Naive thymus-derived CD4-positive, alpha-beta T cell (primary cell): ENCODE results near the gene E4F1. TPM values are rescaled to one million over a fixed set of nuclear protein-coding genes. Genes with fewer than 3 reads are reported as not detected.
"Not testable (repeated sequence)": the region's sequence is repeated elsewhere in the genome, so short reads cannot be mapped to it uniquely, and the experiment has no call there.

ENCODE experiments used
- ATAC-seq: fragments of 150-1000 bp; cut with Tn5 transposase; 2 replicates; pipeline ENCODE4 v1.10.0; 2021; ENCODE audit warnings: mild to moderate bottlenecking, moderate library complexity
- CTCF ChIA-PET: fragments of 350-600 bp; sonication (Branson Sonifier 250); formaldehyde crosslinking; loops from one replicate; lab custom pipeline; 2021; ENCODE audit warnings: antibody characterized with exemption; lab: Charles Lee
- POLR2A ChIA-PET: fragments of 350-600 bp; sonication (Branson Sonifier 250); formaldehyde crosslinking; loops from one replicate; lab custom pipeline; 2021; ENCODE audit warnings: antibody characterized with exemption, inconsistent platforms; lab: Charles Lee
- DNase-seq, 9 donors: peaks; one replicate each; pipeline versions ENCODE4 v3.0.0 to v3.0.0-alpha.2; 2020 to 2022; ENCODE audit warnings: mixed read lengths in 1 of 9
- H3K27ac ChIP-seq: one replicate; pipeline ENCODE4 v1.7.0; 2013; ENCODE audit warnings: mild to moderate bottlenecking, low read depth, low read length, moderate library complexity
- H3K27me3 ChIP-seq, 2 donors: one replicate each; pipeline ENCODE4 v1.7.0; 2013; ENCODE audit warnings: low read length in 2 of 2, mild to moderate bottlenecking in 2 of 2, moderate library complexity in 2 of 2; ENCODE audit not compliant: control insufficient read depth in 2 of 2, insufficient read depth in 2 of 2
- H3K36me3 ChIP-seq, 3 experiments: 1 replicate in 2 of 3; 2 replicates in 1 of 3; pipeline ENCODE4 v1.7.0; 2013; ENCODE audit warnings: low read length in 3 of 3, mild to moderate bottlenecking in 3 of 3, moderate library complexity in 1 of 3; ENCODE audit not compliant: insufficient read depth in 3 of 3, control insufficient read depth in 2 of 3
- H3K4me1 ChIP-seq, 2 donors: one replicate each; pipeline ENCODE4 v1.7.0; 2013; ENCODE audit warnings: low read length in 2 of 2, mild to moderate bottlenecking in 2 of 2, moderate library complexity in 1 of 2; ENCODE audit not compliant: control insufficient read depth in 2 of 2, insufficient read depth in 2 of 2
- H3K4me3 ChIP-seq: 2 replicates; pipeline ENCODE4 v1.7.0; 2013; ENCODE audit warnings: mild to moderate bottlenecking, low read length
- H3K9me3 ChIP-seq, 3 experiments: 1 replicate in 2 of 3; 2 replicates in 1 of 3; pipeline ENCODE4 v1.7.0; 2013; ENCODE audit warnings: low read length in 3 of 3; ENCODE audit not compliant: control insufficient read depth in 2 of 3
- H3K27ac Mint-ChIP-seq, 9 donors: one replicate each; pipeline ENCODE4 v1.8.0; 2020 to 2022; ENCODE audit warnings: mixed read lengths in 9 of 9, mild to moderate bottlenecking in 8 of 9, moderate library complexity in 5 of 9, inconsistent platforms in 2 of 9
- H3K27me3 Mint-ChIP-seq, 5 donors: one replicate each; pipeline ENCODE4 v1.8.0; 2021 to 2022; ENCODE audit warnings: mixed read lengths in 5 of 5, mild to moderate bottlenecking in 1 of 5
- H3K36me3 Mint-ChIP-seq, 5 donors: one replicate each; pipeline ENCODE4 v1.8.0; 2020 to 2022; ENCODE audit warnings: mixed read lengths in 5 of 5, mild to moderate bottlenecking in 3 of 5, inconsistent platforms in 1 of 5
- H3K4me1 Mint-ChIP-seq, 7 donors: one replicate each; pipeline ENCODE4 v1.8.0; 2020 to 2022; ENCODE audit warnings: mixed read lengths in 7 of 7, mild to moderate bottlenecking in 3 of 7, inconsistent platforms in 1 of 7
- H3K4me3 Mint-ChIP-seq, 10 donors: one replicate each; pipeline ENCODE4 v1.8.0; 2020 to 2022; ENCODE audit warnings: mild to moderate bottlenecking in 10 of 10, mixed read lengths in 10 of 10, moderate library complexity in 6 of 10, inconsistent platforms in 2 of 10
- H3K9me3 Mint-ChIP-seq, 11 donors: one replicate each; pipeline ENCODE4 v1.8.0; 2020 to 2022; ENCODE audit warnings: mixed read lengths in 11 of 11, mild to moderate bottlenecking in 4 of 11, inconsistent platforms in 1 of 11, moderate library complexity in 1 of 11
- intact Hi-C, 2 donors: fragments of 100-400 bp; cut with micrococcal nuclease; formaldehyde crosslinking; loops; one replicate each; pipeline ENCODE4 v1.15.1; 2023
- polyA plus RNA-seq, 2 donors: library from polyadenylated mRNA; unstranded; fragments of 300-500 nt; fragmentation: Illumina TruSeq; gene quantifications; one replicate each; pipeline ENCODE4 v1.2.3, GENCODE V29; 2021
- total RNA-seq, 6 experiments: library from RNA in 5 of 6; stranded (reverse) in 5 of 6; gene quantifications; 1 replicate in 5 of 6; 2 replicates in 1 of 6; pipeline ENCODE4 v1.2.3 and lab custom pipeline; 2021 to 2026

Gene E4F1
- total and polyA plus RNA-seq, 7 experiments from 2014 or later, result 12.6 to 45.6 (median 33.6) TPM

- ATAC-seq, H3K4me3 ChIP-seq, H3K27ac ChIP-seq, DNase-seq, H3K9me3 ChIP-seq, H3K4me1 ChIP-seq, H3K27me3 Mint-ChIP-seq, H3K27me3 ChIP-seq, H3K9me3 Mint-ChIP-seq, intact Hi-C loops, H3K4me3 Mint-ChIP-seq, H3K4me1 Mint-ChIP-seq: not testable (repeated sequence)
- ChIA-PET POLR2A (interaction anchor here (0.6 to 1.6 kb wide), 2 partner anchors 10 to 927 kb away, joined by 3 to 4 read pairs; no protein-coding TSS in a partner anchor), CTCF (interaction anchor here (1.7 kb wide), 1 partner anchor 64 kb away, joined by 7 read pairs; no protein-coding TSS in a partner anchor)
- peak overlapping the region in 2 of 9 donors; percentile 45 to 57 for H3K27ac Mint-ChIP-seq
- H3K36me3 Mint-ChIP-seq, result peaks cover 8 to 51% (median 22%) of the 10 kb centered on the region in 5 donors
- peaks cover 32 to 93% (median 39%) of the 10 kb centered on the region in 3 experiments for H3K36me3 ChIP-seq
Observed at GRCh38 chr16:2258530-2258929, 35.1 kb downstream of the E4F1 start.

DNA sequence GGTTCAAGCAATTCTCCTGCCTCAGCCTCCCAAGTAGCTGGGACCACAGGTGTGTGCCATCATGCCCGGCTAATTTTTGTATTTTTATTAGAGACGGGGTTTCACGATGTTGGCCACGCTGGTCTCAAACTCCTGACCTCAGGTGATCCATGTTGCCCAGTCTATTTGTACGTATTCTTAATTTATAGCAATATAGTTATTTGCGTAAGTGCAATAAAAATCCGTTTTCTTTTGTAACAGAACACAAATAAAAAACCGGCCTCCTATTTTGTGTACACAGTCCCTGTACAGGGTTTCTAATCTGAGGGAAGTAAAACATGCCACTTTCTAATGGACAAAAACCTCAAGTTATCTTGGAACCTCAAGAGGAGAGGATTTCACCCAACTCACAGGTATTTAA is 36.9 kb downstream of the E4F1 start:
- Histone ChIP-seq H3K4me3 (no peak overlapping the region), H3K27me3 (no peaks in the 10 kb centered on the region), H3K27ac (no peak overlapping the region), H3K9me3 (no peaks in the 10 kb centered on the region), H3K4me1 (no peaks in the 10 kb centered on the region), H3K36me3 (peaks cover 32 to 94% (median 42%) of the 10 kb centered on the region in 3 experiments)
- no peak for DNase-seq
- no peaks in the 10 kb centered on the region for H3K27me3 Mint-ChIP-seq
- H3K4me1 Mint-ChIP-seq, result peaks cover 0 to 18% (median 12%) of the 10 kb centered on the region in 7 donors
- peaks cover 8 to 47% (median 25%) of the 10 kb centered on the region in 5 donors for H3K36me3 Mint-ChIP-seq
- no peak for ATAC-seq
- no peak overlapping the region for H3K4me3 Mint-ChIP-seq
- no peaks in the 10 kb centered on the region for H3K9me3 Mint-ChIP-seq
- ChIA-PET POLR2A (interaction anchor here (0.7 kb wide), 1 partner anchor 212 kb away, joined by 3 read pairs; no protein-coding TSS in a partner anchor), CTCF (interaction anchor here (1.7 kb wide), 1 partner anchor 66 kb away, joined by 7 read pairs; no protein-coding TSS in a partner anchor)
- intact Hi-C loops, result loop anchor here (10.0 kb wide), 2 partner anchors 55 to 515 kb away; partner anchors contain the start of genes ELOB (in 1 of the 2) and MLST8 (in 1 of the 2)
- H3K27ac Mint-ChIP-seq, result no peak overlapping the region

GRCh38 chr16:2263026-2263425 is 39.6 kb downstream of the E4F1 start:
- not testable (repeated sequence) for H3K4me3 Mint-ChIP-seq, H3K9me3 Mint-ChIP-seq, DNase-seq, H3K4me1 ChIP-seq, H3K9me3 ChIP-seq, H3K27ac ChIP-seq, H3K27me3 ChIP-seq, H3K4me3 ChIP-seq, ATAC-seq, H3K27me3 Mint-ChIP-seq
- intact Hi-C loops, result loop anchor here (10.0 kb wide), 2 partner anchors 58 to 512 kb away; partner anchors contain the start of genes ELOB (in 1 of the 2) and MLST8 (in 1 of the 2)
- Mint-ChIP-seq H3K27ac (peak overlapping the region in 1 of 9 donors; percentile 19), H3K36me3 (peaks cover 0 to 29% (median 20%) of the 10 kb centered on the region in 5 donors), H3K4me1 (peaks cover 7 to 33% (median 26%) of the 10 kb centered on the region in 7 donors)
- peaks cover 15 to 70% (median 36%) of the 10 kb centered on the region in 3 experiments for H3K36me3 ChIP-seq
- POLR2A ChIA-PET, result interaction anchor here (1.9 kb wide), 1 partner anchor 11 kb away, joined by 5 read pairs; the partner anchor contains the start of gene ECI1
- CTCF ChIA-PET, result interaction anchor here (0.6 to 1.2 kb wide), 2 partner anchors 68 to 685 kb away, joined by 3 read pairs; no protein-coding TSS in a partner anchor

DNA sequence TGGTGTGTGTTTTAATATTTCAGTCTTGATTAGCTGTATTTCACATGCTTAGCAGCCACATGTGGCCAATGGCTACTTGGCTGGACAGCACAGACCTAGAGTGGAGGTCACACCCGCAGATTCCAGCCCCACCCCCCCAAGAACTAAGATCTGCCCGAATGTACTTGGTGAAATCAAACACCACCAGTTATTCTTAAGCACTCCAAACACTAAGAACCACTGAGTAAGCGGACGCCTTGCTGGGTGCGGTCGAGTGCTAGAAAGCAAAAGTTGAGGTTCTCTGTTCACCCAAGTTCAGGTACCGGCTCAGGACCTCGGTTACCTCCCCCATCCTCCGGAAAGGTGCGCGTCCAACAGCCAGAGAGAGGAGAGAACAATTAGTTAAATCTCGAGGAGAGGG is 43.5 kb downstream of the E4F1 start:
- H3K4me3 Mint-ChIP-seq, result peak overlapping the region; percentile 82 to 98 (median 95)
- intact Hi-C loops, result loop anchor here (5.0 to 10.0 kb wide), 8 partner anchors 62 to 655 kb away; partner anchors contain the start of genes CCNF (in 1 of the 2), CRAMP1 (in 1 of the 2), ELOB (in 1 of the 2) and EME2 (in 1 of the 2)
- peak in 2 of 9 donors; percentile 31 to 41 for DNase-seq
- peaks cover 16 to 42% (median 37%) of the 10 kb centered on the region in 7 donors for H3K4me1 Mint-ChIP-seq
- H3K9me3 Mint-ChIP-seq, H3K27me3 Mint-ChIP-seq, H3K27me3 ChIP-seq, H3K9me3 ChIP-seq, ATAC-seq: not testable (repeated sequence)
- H3K4me1 ChIP-seq, result peaks cover 13 to 15% of the 10 kb centered on the region in 2 donors
- ChIA-PET POLR2A (interaction anchor here (1.0 kb wide), 1 partner anchor 15 kb away, joined by 4 read pairs; the partner anchor contains the start of gene ECI1), CTCF (interaction anchor here (1.1 kb wide), 1 partner anchor 73 kb away, joined by 3 read pairs; the partner anchor contains the start of gene ABCA3)
- H3K27ac ChIP-seq, result peak overlapping the region; percentile 91
- peak overlapping the region; percentile 99 for H3K4me3 ChIP-seq
- H3K36me3 Mint-ChIP-seq, result peaks cover 0 to 18% (median 14%) of the 10 kb centered on the region in 5 donors
- peak overlapping the region; percentile 88 to 98 (median 94) for H3K27ac Mint-ChIP-seq
- peaks cover 7 to 36% (median 20%) of the 10 kb centered on the region in 3 experiments for H3K36me3 ChIP-seq

GRCh38 chr16:2267505-2267912 is 44.1 kb downstream of the E4F1 start:
- H3K27me3 Mint-ChIP-seq, H3K9me3 Mint-ChIP-seq, H3K9me3 ChIP-seq, H3K27me3 ChIP-seq, CTCF ChIA-PET: not testable (repeated sequence)
- DNase-seq (peak in 1 of 9 donors; percentile 14), ATAC-seq (peak; percentile 64)
- Histone ChIP-seq H3K4me3 (peak overlapping the region; percentile 99), H3K4me1 (peaks cover 13 to 15% of the 10 kb centered on the region in 2 donors), H3K36me3 (peaks cover 3 to 30% (median 14%) of the 10 kb centered on the region in 3 experiments), H3K27ac (peak overlapping the region; percentile 91)
- H3K36me3 Mint-ChIP-seq, result peaks cover 0 to 12% (median 10%) of the 10 kb centered on the region in 5 donors
- peak overlapping the region; percentile 95 to 99 (median 98) for H3K27ac Mint-ChIP-seq
- POLR2A ChIA-PET, result interaction anchor here (1.0 kb wide), 1 partner anchor 16 kb away, joined by 4 read pairs; the partner anchor contains the start of gene ECI1
- peaks cover 16 to 42% (median 37%) of the 10 kb centered on the region in 7 donors for H3K4me1 Mint-ChIP-seq
- peak overlapping the region; percentile 93 to 98 (median 95) for H3K4me3 Mint-ChIP-seq
- intact Hi-C loops, result loop anchor here (5.0 to 10.0 kb wide), 8 partner anchors 63 to 655 kb away; partner anchors contain the start of genes CCNF (in 1 of the 2), CRAMP1 (in 1 of the 2), ELOB (in 1 of the 2) and EME2 (in 1 of the 2)

- Histone ChIP-seq H3K4me3 (peak within 1 kb of the TSS; percentile 99), H3K27ac (peak within 1 kb of the TSS; percentile 91), H3K4me1 (peaks cover 13 to 15% of the 10 kb centered on the region in 2 donors), H3K36me3 (peaks cover 0 to 24% (median 8%) of the 10 kb centered on the region in 3 experiments), H3K27me3 (no peaks in the 10 kb centered on the region), H3K9me3 (no peaks in the 10 kb centered on the region)
- Mint-ChIP-seq H3K4me1 (peaks cover 15 to 42% (median 35%) of the 10 kb centered on the region in 7 donors), H3K9me3 (peaks cover 0 to 3% (median 0%) of the 10 kb centered on the region in 11 donors), H3K27me3 (peaks cover 0 to 2% (median 0%) of the 10 kb centered on the region in 5 donors), H3K4me3 (peak within 1 kb of the TSS; percentile 93 to 98 (median 95)), H3K27ac (peak within 1 kb of the TSS; percentile 95 to 99 (median 98)), H3K36me3 (peaks cover 0 to 7% (median 6%) of the 10 kb centered on the region in 5 donors)
- DNase-seq (peak; percentile 93 to 98 (median 96)), ATAC-seq (peak; percentile 92)
- POLR2A ChIA-PET, result interaction anchor here (0.6 to 2.3 kb wide), 13 partner anchors 11 to 605 kb away, joined by 3 to 9 read pairs (median 4); partner anchors contain the start of genes ECI1, NTHL1, PGP and TRAF7
- intact Hi-C loops, result loop anchor here (1.0 to 10.0 kb wide), 19 partner anchors 17 to 656 kb away; partner anchors contain the start of genes ABCA3 (in 2 of the 2), ATP6V0C (in 2 of the 2), CCNF (in 2 of the 2) and E4F1 (in 2 of the 2)
- CTCF ChIA-PET, result no interaction called here
Observed at GRCh38 chr16:2267913-2268666, 44.7 kb downstream of the E4F1 start, which contains the start of gene RNPS1. RNPS1 (minus strand) TSS chr16:2268126; CDS start chr16:2264643, 3,483 bp downstream.
